ENCODE results near the gene POLA2.

POLA2 gene

DNA sequence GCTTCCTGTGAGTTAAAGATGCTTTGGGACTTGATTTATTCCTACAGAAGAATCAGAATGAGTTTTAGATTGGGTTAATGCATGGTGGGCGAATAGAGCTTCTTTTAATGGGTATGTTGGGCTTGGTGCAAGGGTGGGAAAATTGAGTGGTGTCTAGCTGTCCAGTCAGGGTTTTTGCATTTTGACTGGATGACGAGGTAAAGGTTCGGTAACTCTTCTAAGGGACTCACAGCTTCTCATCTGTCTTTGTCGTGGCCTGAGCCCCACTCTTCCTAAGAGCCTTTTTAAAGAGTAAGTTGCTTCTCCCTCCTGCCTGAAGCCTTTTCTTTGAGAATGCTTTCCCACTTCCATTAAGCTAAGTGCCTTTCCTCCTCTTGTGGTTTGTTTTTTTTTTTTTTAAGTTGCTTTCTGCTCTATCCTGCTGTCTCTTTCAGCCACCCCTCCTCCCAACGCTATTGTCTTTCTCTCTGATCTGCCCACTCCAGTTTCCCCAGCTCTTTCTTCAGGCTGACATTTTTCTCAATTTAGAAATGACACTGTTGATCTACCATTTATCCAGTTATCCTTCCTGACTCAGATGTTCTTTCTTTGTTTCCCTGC lies 73.0 kb downstream of the POLA2 start:
- no peak for DNase-seq (ENCODE audit: low read depth)

DNA sequence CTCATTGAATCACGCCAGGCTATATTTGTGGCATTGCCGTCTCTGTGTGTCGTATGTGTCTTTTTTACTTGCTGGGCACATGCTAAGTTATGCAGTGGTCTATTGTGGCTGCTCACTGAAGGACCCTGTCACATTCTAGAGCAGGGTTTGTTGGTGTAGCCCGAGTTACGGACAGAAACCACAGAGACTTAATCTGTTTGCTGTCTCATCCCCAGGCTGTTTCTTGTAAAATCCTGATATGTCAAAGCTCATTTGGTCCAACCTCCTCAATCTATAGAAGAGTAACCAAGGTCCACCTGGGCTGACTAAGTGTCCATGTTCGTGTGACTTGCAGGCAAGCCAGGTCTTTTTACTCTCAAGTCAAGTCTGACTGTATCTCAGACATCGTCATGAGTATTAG lies 76.9 kb downstream of the POLA2 start:
- no peak for DNase-seq (ENCODE audit: low read depth)

GRCh38 chr11:65340226-65340625 lies 78.5 kb downstream of the POLA2 start:
- DNase-seq (ENCODE audit: low read depth), result no peak

- DNase-seq (ENCODE audit: low read depth), result no peak
Observed at GRCh38 chr11:65341856-65342255, 80.1 kb downstream of the POLA2 start.

All from stimulated activated CD8-positive, alpha-beta memory T cell treated with anti-CD3 and anti-CD28 coated beads, Interleukin-12 subunit alpha, Interleukin-12 subunit beta, amount 100 ng/mL, for 4 hours (primary cell).